ENCODE measurements around the gene MAP3K15.

Gene MAP3K15

GRCh38 chrX:19392078-19392477 lies 123.2 kb downstream of the MAP3K15 start:
- no peaks in the 10 kb centered on the region for H3K9me3 Mint-ChIP-seq
- no peaks in the 10 kb centered on the region for H3K27me3 Mint-ChIP-seq
- H3K4me3 Mint-ChIP-seq = no peak overlapping the region
- no peaks in the 10 kb centered on the region for H3K4me1 Mint-ChIP-seq (ENCODE audit: low read depth)
- H3K36me3 Mint-ChIP-seq (ENCODE audit: low read depth) = no peaks in the 10 kb centered on the region
- H3K27ac Mint-ChIP-seq = no peak overlapping the region

- Mint-ChIP-seq H3K36me3 (ENCODE audit: low read depth) (no peaks in the 10 kb centered on the region), H3K27ac (no peak overlapping the region), H3K4me3 (no peak overlapping the region), H3K9me3 (no peaks in the 10 kb centered on the region), H3K4me1 (ENCODE audit: low read depth) (no peaks in the 10 kb centered on the region), H3K27me3 (no peaks in the 10 kb centered on the region)
Observed at GRCh38 chrX:19389227-19389845, 126.0 kb downstream of the MAP3K15 start.

- Mint-ChIP-seq H3K9me3 (no peaks in the 10 kb centered on the region), H3K4me3 (no peak overlapping the region), H3K36me3 (ENCODE audit: low read depth) (no peaks in the 10 kb centered on the region), H3K4me1 (ENCODE audit: low read depth) (no peaks in the 10 kb centered on the region), H3K27me3 (no peaks in the 10 kb centered on the region), H3K27ac (no peak overlapping the region)
Observed at GRCh38 chrX:19388741-19389140, 126.6 kb downstream of the MAP3K15 start.

- Mint-ChIP-seq H3K9me3 (no peaks in the 10 kb centered on the region), H3K4me3 (no peak overlapping the region), H3K27ac (no peak overlapping the region), H3K36me3 (ENCODE audit: low read depth) (no peaks in the 10 kb centered on the region), H3K27me3 (no peaks in the 10 kb centered on the region), H3K4me1 (ENCODE audit: low read depth) (no peaks in the 10 kb centered on the region)
Observed at GRCh38 chrX:19388064-19388679, 127.1 kb downstream of the MAP3K15 start.

- H3K9me3 Mint-ChIP-seq = no peaks in the 10 kb centered on the region
- H3K36me3 Mint-ChIP-seq (ENCODE audit: low read depth) = no peaks in the 10 kb centered on the region
- no peaks in the 10 kb centered on the region for H3K4me1 Mint-ChIP-seq (ENCODE audit: low read depth)
- H3K27me3 Mint-ChIP-seq = no peaks in the 10 kb centered on the region
- no peak overlapping the region for H3K27ac Mint-ChIP-seq
- H3K4me3 Mint-ChIP-seq = no peak overlapping the region
Observed at GRCh38 chrX:19386679-19387078, 128.6 kb downstream of the MAP3K15 start.

GRCh38 chrX:19382555-19383145 lies 132.7 kb downstream of the MAP3K15 start:
- H3K36me3 Mint-ChIP-seq (ENCODE audit: low read depth) = no peaks in the 10 kb centered on the region
- no peak overlapping the region for H3K4me3 Mint-ChIP-seq
- H3K9me3 Mint-ChIP-seq = no peaks in the 10 kb centered on the region
- no peaks in the 10 kb centered on the region for H3K4me1 Mint-ChIP-seq (ENCODE audit: low read depth)
- H3K27ac Mint-ChIP-seq = no peak overlapping the region
- H3K27me3 Mint-ChIP-seq = no peaks in the 10 kb centered on the region

- Mint-ChIP-seq H3K4me3 (no peak overlapping the region), H3K4me1 (ENCODE audit: low read depth) (no peaks in the 10 kb centered on the region), H3K9me3 (no peaks in the 10 kb centered on the region), H3K36me3 (ENCODE audit: low read depth) (no peaks in the 10 kb centered on the region), H3K27me3 (no peaks in the 10 kb centered on the region), H3K27ac (no peak overlapping the region)
Observed at GRCh38 chrX:19381326-19381725, 134.0 kb downstream of the MAP3K15 start.

- Mint-ChIP-seq H3K4me3 (no peak overlapping the region), H3K36me3 (ENCODE audit: low read depth) (no peaks in the 10 kb centered on the region), H3K27me3 (no peaks in the 10 kb centered on the region), H3K4me1 (ENCODE audit: low read depth) (peaks cover under 1% of the 10 kb centered on the region), H3K9me3 (no peaks in the 10 kb centered on the region), H3K27ac (no peak overlapping the region)
Observed at GRCh38 chrX:19377799-19378198, 137.5 kb downstream of the MAP3K15 start.

GRCh38 chrX:19375546-19375945 lies 139.8 kb downstream of the MAP3K15 start:
- Mint-ChIP-seq H3K27ac (no peak overlapping the region), H3K27me3 (no peaks in the 10 kb centered on the region), H3K36me3 (ENCODE audit: low read depth) (no peaks in the 10 kb centered on the region), H3K4me3 (no peak overlapping the region), H3K9me3 (no peaks in the 10 kb centered on the region), H3K4me1 (ENCODE audit: low read depth) (peaks cover 3% of the 10 kb centered on the region)

- no peak overlapping the region for H3K4me3 Mint-ChIP-seq
- no peaks in the 10 kb centered on the region for H3K36me3 Mint-ChIP-seq (ENCODE audit: low read depth)
- no peak overlapping the region for H3K27ac Mint-ChIP-seq
- H3K4me1 Mint-ChIP-seq (ENCODE audit: low read depth) = peaks cover 3% of the 10 kb centered on the region
- H3K27me3 Mint-ChIP-seq = no peaks in the 10 kb centered on the region
- H3K9me3 Mint-ChIP-seq = no peaks in the 10 kb centered on the region
Observed at GRCh38 chrX:19373351-19373891, 141.9 kb downstream of the MAP3K15 start.

- Mint-ChIP-seq H3K9me3 (no peaks in the 10 kb centered on the region), H3K4me1 (ENCODE audit: low read depth) (peaks cover 3% of the 10 kb centered on the region), H3K27ac (peak overlapping the region; percentile 32), H3K27me3 (no peaks in the 10 kb centered on the region), H3K36me3 (ENCODE audit: low read depth) (no peaks in the 10 kb centered on the region), H3K4me3 (peak overlapping the region; percentile 79)
Observed at GRCh38 chrX:19372547-19373331, 142.6 kb downstream of the MAP3K15 start.

GRCh38 chrX:19372170-19372546 lies 143.2 kb downstream of the MAP3K15 start:
- no peaks in the 10 kb centered on the region for H3K27me3 Mint-ChIP-seq
- H3K36me3 Mint-ChIP-seq (ENCODE audit: low read depth) = peaks cover 3% of the 10 kb centered on the region
- no peaks in the 10 kb centered on the region for H3K9me3 Mint-ChIP-seq
- H3K27ac Mint-ChIP-seq = peak overlapping the region; percentile 32
- peak overlapping the region; percentile 79 for H3K4me3 Mint-ChIP-seq
- peaks cover 3% of the 10 kb centered on the region for H3K4me1 Mint-ChIP-seq (ENCODE audit: low read depth)

GRCh38 chrX:19370061-19370460 lies 145.2 kb downstream of the MAP3K15 start:
- Mint-ChIP-seq H3K27me3 (no peaks in the 10 kb centered on the region), H3K27ac (no peak overlapping the region), H3K9me3 (no peaks in the 10 kb centered on the region), H3K4me1 (ENCODE audit: low read depth) (peaks cover 3% of the 10 kb centered on the region), H3K36me3 (ENCODE audit: low read depth) (peaks cover 21% of the 10 kb centered on the region), H3K4me3 (no peak overlapping the region)

GRCh38 chrX:19368576-19368975 lies 146.7 kb downstream of the MAP3K15 start:
- no peak overlapping the region for H3K4me3 Mint-ChIP-seq
- peaks cover 3% of the 10 kb centered on the region for H3K4me1 Mint-ChIP-seq (ENCODE audit: low read depth)
- no peaks in the 10 kb centered on the region for H3K27me3 Mint-ChIP-seq
- peaks cover 24% of the 10 kb centered on the region for H3K36me3 Mint-ChIP-seq (ENCODE audit: low read depth)
- no peak overlapping the region for H3K27ac Mint-ChIP-seq
- H3K9me3 Mint-ChIP-seq = no peaks in the 10 kb centered on the region

GRCh38 chrX:19361701-19362100 lies 153.6 kb downstream of the MAP3K15 start:
- Mint-ChIP-seq H3K4me1 (ENCODE audit: low read depth) (no peaks in the 10 kb centered on the region), H3K27me3 (no peaks in the 10 kb centered on the region), H3K36me3 (ENCODE audit: low read depth) (peaks cover 45% of the 10 kb centered on the region), H3K27ac (no peak overlapping the region), H3K4me3 (no peak overlapping the region), H3K9me3 (no peaks in the 10 kb centered on the region)

All from stimulated activated naive CD8-positive, alpha-beta T cell treated with anti-CD3 and anti-CD28 coated beads, Interleukin-15, Interleukin-2, amounts not matched to agents 100 ng/mL and 50 ng/mL, for 24 hours (primary cell).